Suprapubic skin (tissue), 4 donors: ENCODE results near the gene PTPRN2. TPM values are rescaled to one million over a fixed set of nuclear protein-coding genes. Genes with fewer than 3 reads are reported as not detected.

ENCODE experiments used
- DNase-seq, 2 donors: peaks; one replicate each; pipeline ENCODE4 v3.0.0-alpha.2; 2019; ENCODE audit warnings: low spot score in 2 of 2
- H3K27ac ChIP-seq: fragments of 200-600 bp; sonication (generic); one replicate; pipeline ENCODE4 v1.5.1; 2019
- H3K27me3 ChIP-seq: fragments of 200-600 bp; sonication (generic); one replicate; pipeline ENCODE4 v1.5.1; 2019
- H3K36me3 ChIP-seq: fragments of 200-600 bp; sonication (generic); one replicate; pipeline ENCODE4 v1.5.1; 2019
- H3K4me1 ChIP-seq: fragments of 200-600 bp; sonication (generic); one replicate; pipeline ENCODE4 v1.5.1; 2019
- H3K4me3 ChIP-seq: fragments of 200-600 bp; sonication (generic); one replicate; pipeline ENCODE4 v1.5.1; 2019; ENCODE audit warnings: mild to moderate bottlenecking
- H3K9me3 ChIP-seq: fragments of 200-600 bp; sonication (generic); one replicate; pipeline ENCODE4 v1.5.1; 2019
- EP300 ChIP-seq: sonication (generic); formaldehyde crosslinking; IDR thresholded peaks from one replicate; pipeline ENCODE4 v1.6.1; 2017; ENCODE audit warnings: antibody characterized with exemption
- POLR2A ChIP-seq, 2 donors: fragments of 450-650 bp; IDR thresholded peaks; one replicate each; pipeline ENCODE4 v1.6.1; 2017; ENCODE audit warnings: antibody characterized with exemption in 2 of 2, mild to moderate bottlenecking in 2 of 2, moderate library complexity in 2 of 2
- POLR2AphosphoS5 ChIP-seq, 3 donors: sonication (generic); formaldehyde crosslinking; IDR thresholded peaks; one replicate each; pipeline ENCODE4 v1.6.1; 2017; ENCODE audit warnings: antibody characterized with exemption in 3 of 3
- WGBS: methylation state at CpG from one replicate; pipeline ENCODE4 v1.1.5; 2018; 5-methylcytosine and 5-hydroxymethylcytosine counted together
- total RNA-seq, 4 donors: library from RNA; depleted of rRNA; stranded (reverse); fragments of >200 nt; gene quantifications; one replicate each; pipeline ENCODE4 v1.1.0, GENCODE V29; 2016
- TF ChIP-seq, protein P1 (sequence below), 2 donors: fragments of 200-600 bp in 1 of 2; fragments of 450-650 bp in 1 of 2; sonication (generic) in 1 of 2; IDR thresholded peaks; one replicate each; pipeline ENCODE4 v1.5.1; 2016 to 2019; ENCODE audit warnings: antibody characterized with exemption in 2 of 2, mild to moderate bottlenecking in 1 of 2, moderate library complexity in 1 of 2

The PTPRN2 gene
- total RNA-seq, 4 donors from 2014 or later, result 0.23 to 1.8 (median 1.3) TPM

- Histone ChIP-seq H3K4me1 (no peaks in the 10 kb centered on the region), H3K9me3 (no peaks in the 10 kb centered on the region), H3K36me3 (no peaks in the 10 kb centered on the region), H3K4me3 (no peak overlapping the region), H3K27ac (no peak overlapping the region), H3K27me3 (peaks cover 29% of the 10 kb centered on the region)
- WGBS, result 87% methylated on average over 5 of the region's 5 CpGs
- TF ChIP-seq, protein P1, sequence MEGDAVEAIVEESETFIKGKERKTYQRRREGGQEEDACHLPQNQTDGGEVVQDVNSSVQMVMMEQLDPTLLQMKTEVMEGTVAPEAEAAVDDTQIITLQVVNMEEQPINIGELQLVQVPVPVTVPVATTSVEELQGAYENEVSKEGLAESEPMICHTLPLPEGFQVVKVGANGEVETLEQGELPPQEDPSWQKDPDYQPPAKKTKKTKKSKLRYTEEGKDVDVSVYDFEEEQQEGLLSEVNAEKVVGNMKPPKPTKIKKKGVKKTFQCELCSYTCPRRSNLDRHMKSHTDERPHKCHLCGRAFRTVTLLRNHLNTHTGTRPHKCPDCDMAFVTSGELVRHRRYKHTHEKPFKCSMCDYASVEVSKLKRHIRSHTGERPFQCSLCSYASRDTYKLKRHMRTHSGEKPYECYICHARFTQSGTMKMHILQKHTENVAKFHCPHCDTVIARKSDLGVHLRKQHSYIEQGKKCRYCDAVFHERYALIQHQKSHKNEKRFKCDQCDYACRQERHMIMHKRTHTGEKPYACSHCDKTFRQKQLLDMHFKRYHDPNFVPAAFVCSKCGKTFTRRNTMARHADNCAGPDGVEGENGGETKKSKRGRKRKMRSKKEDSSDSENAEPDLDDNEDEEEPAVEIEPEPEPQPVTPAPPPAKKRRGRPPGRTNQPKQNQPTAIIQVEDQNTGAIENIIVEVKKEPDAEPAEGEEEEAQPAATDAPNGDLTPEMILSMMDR (IDR thresholded peaks at IDR 0.05), result no peak
- no peak for TF ChIP-seq POLR2A (IDR thresholded peaks at IDR 0.05)
- TF ChIP-seq EP300, result no peak
- TF ChIP-seq POLR2AphosphoS5 (IDR thresholded peaks at IDR 0.05), result no peak
- no peak for DNase-seq
Observed at GRCh38 chr7:157575777-157576176, 1011.8 kb downstream of the PTPRN2 start.

DNA sequence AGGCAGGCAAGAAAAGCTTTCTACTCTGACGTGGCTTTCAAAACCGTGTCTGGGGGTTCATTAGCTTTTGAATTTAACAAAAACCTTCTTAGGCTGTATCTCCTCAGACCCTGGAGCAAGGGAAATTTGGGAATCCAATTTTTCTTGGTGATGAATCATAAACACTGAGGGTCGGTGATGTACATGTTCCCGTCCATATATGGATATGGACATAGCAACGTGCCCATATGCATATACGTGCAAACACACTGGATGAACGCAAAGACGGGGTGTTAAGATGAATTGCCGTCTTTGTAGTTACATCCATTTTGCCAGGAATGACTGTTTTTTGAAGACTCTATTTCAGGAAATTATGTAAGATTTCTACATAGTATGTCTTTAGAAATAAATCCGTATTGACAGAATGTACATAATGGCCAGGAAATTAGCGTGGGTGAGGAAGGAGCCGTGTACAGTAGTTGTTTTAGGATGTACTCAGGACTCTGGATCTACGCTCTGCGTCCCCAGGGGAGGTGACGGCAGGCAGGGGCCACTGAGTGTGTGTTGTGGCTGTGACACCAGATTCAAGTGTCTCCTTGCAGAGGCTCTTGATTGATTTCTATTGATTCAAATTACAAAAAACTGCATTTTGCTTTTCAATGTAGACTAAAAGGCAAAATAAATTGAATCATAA, 1012.6 kb downstream of the PTPRN2 start:
- Histone ChIP-seq H3K4me3 (no peak overlapping the region), H3K27me3 (peaks cover 23% of the 10 kb centered on the region), H3K36me3 (no peaks in the 10 kb centered on the region), H3K9me3 (no peaks in the 10 kb centered on the region), H3K4me1 (no peaks in the 10 kb centered on the region), H3K27ac (no peak overlapping the region)
- TF ChIP-seq EP300, result no peak
- TF ChIP-seq POLR2A (IDR thresholded peaks at IDR 0.05), result no peak
- no peak for TF ChIP-seq POLR2AphosphoS5 (IDR thresholded peaks at IDR 0.05)
- TF ChIP-seq, protein P1 (IDR thresholded peaks at IDR 0.05), result no peak
- DNase-seq, result no peak
- 84% methylated on average over 15 of the region's 15 CpGs for WGBS

DNA sequence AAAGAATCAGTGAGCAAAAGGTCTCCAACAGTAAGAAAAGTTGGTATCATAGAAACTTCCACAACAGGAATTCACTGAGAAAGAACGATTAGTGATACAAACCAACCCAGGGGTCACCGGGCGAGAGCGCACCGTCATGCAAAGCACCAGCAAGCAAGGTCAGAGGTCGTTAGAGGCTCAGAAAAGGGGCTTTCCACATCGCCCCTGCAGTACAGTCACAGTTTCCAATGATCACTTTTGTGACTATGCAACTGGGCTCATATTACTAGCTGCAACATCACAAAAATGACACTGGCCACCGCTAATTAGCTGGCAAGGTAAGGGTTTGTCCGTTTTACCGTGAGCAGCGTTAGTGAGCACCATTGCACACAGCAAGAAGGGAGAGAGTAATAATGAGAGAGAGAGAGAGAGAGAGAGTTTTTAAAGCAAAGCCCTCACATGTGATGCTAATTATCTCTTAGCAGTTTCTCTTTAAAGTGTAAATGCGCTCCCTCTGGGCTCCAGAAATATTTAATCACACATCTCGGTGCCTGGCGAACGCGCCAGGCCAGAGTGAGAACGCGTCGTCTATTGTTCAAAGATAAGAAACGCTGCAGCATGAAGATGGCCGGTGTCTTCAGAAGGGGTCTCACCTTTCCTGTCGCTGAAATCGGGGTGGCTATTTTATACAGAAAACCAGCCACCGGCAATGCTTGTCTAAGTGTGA, 1013.4 kb downstream of the PTPRN2 start:
- TF ChIP-seq EP300 (no peak), POLR2A (IDR thresholded peaks at IDR 0.05) (no peak), POLR2AphosphoS5 (IDR thresholded peaks at IDR 0.05) (no peak)
- TF ChIP-seq, protein P1 (IDR thresholded peaks at IDR 0.05), result no peak
- H3K27ac ChIP-seq, result no peak overlapping the region
- no peaks in the 10 kb centered on the region for H3K9me3 ChIP-seq
- no peaks in the 10 kb centered on the region for H3K36me3 ChIP-seq
- peaks cover 3% of the 10 kb centered on the region for H3K4me1 ChIP-seq
- WGBS, result 73% methylated on average over 24 of the region's 24 CpGs
- DNase-seq, result no peak
- H3K27me3 ChIP-seq, result peaks cover 23% of the 10 kb centered on the region
- H3K4me3 ChIP-seq, result no peak overlapping the region

- WGBS, result 98% methylated on average over 5 of the region's 5 CpGs
- H3K4me3 ChIP-seq, result no peak overlapping the region
- TF ChIP-seq EP300, result no peak
- no peak for TF ChIP-seq POLR2AphosphoS5 (IDR thresholded peaks at IDR 0.05)
- TF ChIP-seq, protein P1 (IDR thresholded peaks at IDR 0.05), result no peak
- TF ChIP-seq POLR2A (IDR thresholded peaks at IDR 0.05), result no peak
- DNase-seq, result no peak
- H3K27me3 ChIP-seq, result peaks cover 23% of the 10 kb centered on the region
- H3K36me3 ChIP-seq, result no peaks in the 10 kb centered on the region
- H3K4me1 ChIP-seq, result peaks cover 13% of the 10 kb centered on the region
- no peak overlapping the region for H3K27ac ChIP-seq
- H3K9me3 ChIP-seq, result no peaks in the 10 kb centered on the region
Observed at GRCh38 chr7:157573244-157573643, 1014.4 kb downstream of the PTPRN2 start.

DNA sequence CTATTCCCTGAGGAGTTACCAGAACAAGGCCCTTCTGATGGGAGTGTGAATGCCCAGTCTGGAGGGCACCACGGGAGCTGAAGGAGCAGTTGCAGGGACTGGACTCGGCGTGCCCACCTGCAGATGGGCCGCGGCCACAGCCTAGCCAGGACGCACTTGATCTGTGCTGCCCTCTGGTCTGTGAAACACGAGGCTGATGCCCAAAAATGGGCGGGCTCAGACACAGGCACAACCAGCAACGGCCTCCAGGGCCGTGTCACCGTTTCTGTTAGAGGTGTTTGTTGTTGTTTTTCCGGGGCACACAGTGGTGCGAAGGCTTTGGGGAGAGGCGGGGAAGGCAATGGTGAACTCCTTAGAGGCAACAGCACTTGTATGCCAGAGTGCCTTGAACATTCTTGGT, 1015.0 kb downstream of the PTPRN2 start:
- TF ChIP-seq EP300, result no peak
- TF ChIP-seq, protein P1 (IDR thresholded peaks at IDR 0.05), result no peak
- TF ChIP-seq POLR2AphosphoS5 (IDR thresholded peaks at IDR 0.05), result no peak
- TF ChIP-seq POLR2A (IDR thresholded peaks at IDR 0.05), result no peak
- Histone ChIP-seq H3K27ac (no peak overlapping the region), H3K4me3 (no peak overlapping the region), H3K27me3 (peaks cover 23% of the 10 kb centered on the region), H3K9me3 (no peaks in the 10 kb centered on the region), H3K36me3 (no peaks in the 10 kb centered on the region), H3K4me1 (peaks cover 20% of the 10 kb centered on the region)
- WGBS, result 85% methylated on average over 9 of the region's 14 CpGs
- no peak for DNase-seq
